Measurements from ENCODE around the gene HES2. TPM values are rescaled to one million over a fixed set of nuclear protein-coding genes. Genes with fewer than 3 reads are reported as not detected.
"Not testable (repeated sequence)": the region's sequence is repeated elsewhere in the genome, so short reads cannot be mapped to it uniquely, and the experiment has no call there.

HES2 gene
- total RNA-seq, 1 donor from 2014 or later, result 0.16 TPM

DNA sequence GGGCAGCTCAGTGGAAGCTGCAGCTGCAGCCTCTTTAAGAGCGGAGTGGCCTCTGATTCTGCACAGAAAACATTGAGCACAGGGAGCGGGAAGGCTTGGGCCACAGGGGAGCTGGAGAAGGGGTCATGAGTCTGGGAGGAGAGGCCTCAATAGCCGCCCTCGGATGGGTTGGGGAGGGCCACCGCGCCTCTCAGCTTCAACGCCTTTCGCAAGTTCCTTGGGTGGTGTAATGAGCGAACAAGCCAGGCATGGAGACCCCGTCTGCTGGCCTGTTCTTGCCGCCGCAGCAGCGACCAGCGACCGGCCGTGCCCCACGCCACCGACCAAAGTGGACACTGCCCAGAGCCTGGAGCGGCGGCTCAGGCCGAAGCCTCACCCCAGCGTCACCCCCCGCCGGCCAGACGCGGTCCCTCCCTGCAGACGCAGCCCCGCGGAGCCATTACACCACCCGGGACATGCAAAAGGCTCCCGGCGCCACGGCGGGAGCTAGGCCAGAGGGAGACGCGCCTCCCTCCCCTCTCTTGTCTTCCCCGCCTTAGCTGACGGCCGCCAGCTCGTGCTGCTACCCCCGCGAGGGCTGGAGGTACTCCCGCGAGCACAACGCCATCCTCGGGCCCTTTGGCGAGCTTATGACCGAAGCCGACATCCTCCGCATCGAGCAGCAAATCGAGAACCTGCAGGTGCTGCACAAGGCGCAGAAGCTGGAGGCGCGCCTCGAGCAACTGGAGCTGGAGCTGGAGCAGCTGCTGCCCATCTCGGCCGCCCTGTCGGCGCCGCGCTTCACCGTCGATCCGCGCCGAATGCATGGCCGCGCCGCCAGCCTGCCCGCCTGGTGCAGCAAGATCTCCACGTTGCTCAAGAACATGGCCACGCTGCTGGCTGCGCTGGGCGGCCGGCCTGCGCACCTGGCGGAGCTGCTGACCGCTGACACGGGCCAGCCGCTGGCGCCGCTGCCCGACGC lies 34.5 kb upstream of the HES2 start:
- DNase-seq, result not testable (repeated sequence)

- no peak for DNase-seq
Measured at GRCh38 chr1:6450943-6451373, 31.2 kb upstream of the HES2 start.

DNA sequence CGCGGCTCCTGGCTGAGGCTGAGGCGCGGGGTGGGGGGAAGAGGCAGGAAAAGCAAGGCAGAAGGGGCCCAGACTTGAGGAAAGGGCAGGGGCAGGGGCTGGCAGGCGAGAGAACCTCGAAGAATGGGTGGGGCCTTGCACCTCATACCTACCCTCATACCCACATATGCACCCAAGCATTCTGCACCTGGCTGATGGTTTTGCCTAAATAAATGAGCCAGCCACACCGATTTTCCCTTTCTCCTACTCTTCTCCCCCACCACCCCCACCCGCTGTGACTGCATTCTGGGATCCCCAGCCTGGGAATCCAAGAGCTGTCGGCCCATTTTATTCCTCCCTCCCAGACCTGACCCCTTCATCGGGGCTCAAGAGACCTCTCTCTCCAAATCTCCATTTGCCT lies 30.8 kb upstream of the HES2 start:
- DNase-seq, result not testable (repeated sequence)

DNA sequence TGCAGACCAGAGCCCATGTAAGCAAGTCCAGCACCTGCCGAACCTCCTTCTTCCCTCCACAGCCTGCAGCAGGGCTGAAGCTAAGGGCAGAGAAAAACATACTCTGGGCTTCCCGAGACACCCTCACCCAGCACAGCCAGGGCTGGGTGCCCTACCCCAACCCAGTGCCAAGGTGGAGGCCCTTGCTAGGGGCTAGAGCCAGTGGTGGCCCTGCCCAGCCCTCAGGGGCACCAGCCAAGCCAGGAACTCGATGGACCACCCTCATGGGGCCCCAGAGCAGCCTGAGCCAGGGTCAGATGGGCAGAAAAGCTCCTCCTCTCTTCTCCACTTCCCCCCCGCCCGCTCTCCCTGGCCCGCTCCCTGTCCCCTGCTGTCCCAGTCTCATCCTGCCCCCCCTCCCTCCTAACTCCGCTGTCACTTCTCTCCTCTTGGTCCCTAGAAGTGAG lies 30.3 kb upstream of the HES2 start:
- no peak for DNase-seq

DNA sequence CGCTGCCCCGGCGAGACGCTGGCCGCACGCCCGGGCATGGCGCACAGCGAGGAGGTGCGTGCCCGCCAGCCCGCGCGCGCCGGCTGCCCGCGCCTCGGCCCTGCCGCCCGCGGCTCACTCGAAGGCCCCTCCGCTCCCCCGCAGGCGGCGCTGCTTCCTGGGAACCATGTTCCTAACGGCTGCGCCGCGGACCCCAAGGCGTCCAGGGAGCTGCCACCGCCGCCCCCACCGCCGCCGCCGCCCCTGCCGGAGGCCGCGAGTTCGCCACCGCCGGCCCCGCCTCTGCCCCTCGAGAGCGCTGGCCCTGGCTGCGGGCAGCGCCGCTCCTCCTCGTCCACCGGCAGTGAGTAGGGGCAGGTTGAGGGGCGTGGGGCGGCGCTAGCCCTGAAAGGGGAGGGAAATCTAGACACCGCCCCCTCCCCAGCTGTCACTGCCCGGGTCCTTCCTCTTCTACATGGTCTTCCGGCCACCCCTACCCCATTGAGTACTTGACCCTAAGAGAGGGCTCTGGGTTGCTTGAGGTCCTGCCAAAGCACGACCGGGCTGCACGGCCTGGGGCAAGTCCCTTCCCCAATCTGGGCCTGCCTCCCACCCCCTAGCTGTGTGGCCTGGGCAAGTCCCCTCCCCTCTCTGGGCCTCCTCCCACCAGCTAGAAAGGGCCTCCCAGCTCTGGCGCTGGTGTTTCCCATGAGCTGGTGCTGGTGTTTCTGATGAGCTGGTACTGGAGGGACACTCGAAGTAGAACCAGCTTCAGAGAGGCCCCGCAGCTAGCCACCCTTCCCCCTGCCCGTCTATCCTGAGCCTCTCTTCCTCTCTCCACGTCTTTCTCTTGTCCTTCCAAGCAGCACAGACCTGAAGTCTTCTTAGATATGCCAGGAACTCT lies 29.3 kb upstream of the HES2 start:
- no peak for DNase-seq

GRCh38 chr1:6447818-6448748 lies 28.4 kb upstream of the HES2 start:
- no peak for DNase-seq

DNA sequence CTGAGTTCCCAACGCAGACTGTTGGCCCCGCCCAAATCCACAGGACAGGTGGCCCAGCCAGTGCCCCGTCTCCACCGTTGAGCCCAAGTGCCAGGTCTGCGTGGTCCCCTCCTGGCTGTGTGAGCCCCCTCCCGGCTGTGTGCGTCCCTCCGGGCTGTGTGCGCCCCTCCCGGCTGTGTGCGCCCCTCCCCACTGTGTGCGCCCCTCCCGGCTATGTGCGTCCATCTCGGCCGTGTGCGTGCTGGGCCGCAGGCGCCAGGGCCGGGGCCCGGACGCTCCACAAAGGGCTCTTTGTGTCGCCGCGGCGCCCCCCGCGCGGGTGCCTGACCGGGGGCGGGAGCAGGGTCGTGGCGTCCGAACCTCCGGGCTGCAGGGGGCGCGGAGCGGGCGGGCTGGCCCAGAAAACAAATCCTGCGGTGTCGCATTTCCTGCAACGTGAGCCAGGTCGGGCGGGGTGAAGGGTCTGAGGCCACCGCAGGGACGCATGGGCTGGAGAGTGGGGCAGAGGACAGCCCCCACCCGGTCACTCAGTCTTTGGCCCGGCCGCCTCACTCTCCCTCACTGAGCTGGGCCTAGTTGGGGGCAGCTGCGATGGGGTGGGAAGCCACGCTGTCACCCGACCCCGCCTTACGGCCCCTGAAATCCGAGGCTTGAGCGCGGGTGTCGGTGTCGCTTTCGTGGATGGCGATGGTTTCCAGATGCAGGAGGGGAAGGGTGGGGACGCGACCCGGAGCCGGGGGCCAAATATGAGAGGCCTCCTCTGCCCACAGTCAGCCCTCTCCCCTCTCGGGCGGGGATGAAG lies 27.5 kb upstream of the HES2 start:
- DNase-seq, result no peak

GRCh38 chr1:6446665-6447015 lies 26.9 kb upstream of the HES2 start:
- no peak for DNase-seq

DNA sequence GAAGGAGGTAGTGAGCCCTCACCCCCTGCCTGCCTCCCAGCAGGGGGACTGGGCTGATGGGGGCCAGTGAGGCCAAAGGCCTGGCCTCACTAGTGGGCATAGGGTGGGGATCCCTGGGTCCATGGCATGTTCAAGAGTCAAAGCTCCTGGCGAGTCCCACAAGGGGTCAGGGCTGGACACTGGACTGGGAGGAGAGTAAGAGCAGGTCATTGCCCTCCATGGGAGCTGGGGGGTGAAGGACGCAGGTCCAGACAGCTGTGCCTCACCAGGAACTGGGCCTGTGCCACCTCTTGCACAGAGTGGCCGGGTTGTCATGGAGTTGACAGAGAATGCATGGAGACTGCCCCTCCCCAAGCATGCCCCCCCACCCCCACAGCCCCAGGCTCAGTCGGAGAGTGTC lies 26.2 kb upstream of the HES2 start:
- not testable (repeated sequence) for DNase-seq

DNA sequence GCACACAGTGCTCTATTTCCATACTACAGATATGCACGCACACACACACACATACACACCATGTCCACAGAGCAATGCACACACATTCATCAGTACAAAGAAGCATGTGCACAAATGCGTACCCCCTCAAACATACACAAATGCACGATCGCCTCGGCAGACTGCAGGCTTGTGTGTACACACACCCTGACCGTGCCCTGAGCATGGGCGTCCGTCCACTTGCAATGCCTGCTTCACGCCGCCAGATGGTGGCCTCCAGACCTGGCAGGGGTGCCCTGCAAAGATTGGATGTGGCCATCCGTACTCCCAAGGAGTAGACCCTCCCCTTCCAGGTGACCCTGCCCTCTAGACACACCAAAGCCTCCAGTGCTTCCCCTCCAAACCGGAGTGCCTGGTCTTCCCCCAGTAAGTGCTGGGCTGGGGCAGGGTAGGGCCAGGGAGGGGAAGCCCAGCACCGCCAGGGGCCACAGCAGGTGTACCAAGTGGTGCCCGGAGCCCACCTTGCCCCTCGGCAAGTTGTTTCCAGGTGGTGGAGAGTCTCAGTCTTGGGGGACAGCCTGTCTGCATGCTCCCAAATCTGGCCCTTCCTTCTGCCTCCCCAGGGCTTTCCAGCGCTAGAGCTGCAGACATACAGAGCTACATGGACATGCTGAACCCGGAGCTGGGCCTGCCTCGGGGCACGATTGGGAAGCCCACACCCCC lies 25.5 kb upstream of the HES2 start:
- no peak for DNase-seq

- no peak for DNase-seq
Measured at GRCh38 chr1:6444377-6444776, 24.7 kb upstream of the HES2 start.

DNA sequence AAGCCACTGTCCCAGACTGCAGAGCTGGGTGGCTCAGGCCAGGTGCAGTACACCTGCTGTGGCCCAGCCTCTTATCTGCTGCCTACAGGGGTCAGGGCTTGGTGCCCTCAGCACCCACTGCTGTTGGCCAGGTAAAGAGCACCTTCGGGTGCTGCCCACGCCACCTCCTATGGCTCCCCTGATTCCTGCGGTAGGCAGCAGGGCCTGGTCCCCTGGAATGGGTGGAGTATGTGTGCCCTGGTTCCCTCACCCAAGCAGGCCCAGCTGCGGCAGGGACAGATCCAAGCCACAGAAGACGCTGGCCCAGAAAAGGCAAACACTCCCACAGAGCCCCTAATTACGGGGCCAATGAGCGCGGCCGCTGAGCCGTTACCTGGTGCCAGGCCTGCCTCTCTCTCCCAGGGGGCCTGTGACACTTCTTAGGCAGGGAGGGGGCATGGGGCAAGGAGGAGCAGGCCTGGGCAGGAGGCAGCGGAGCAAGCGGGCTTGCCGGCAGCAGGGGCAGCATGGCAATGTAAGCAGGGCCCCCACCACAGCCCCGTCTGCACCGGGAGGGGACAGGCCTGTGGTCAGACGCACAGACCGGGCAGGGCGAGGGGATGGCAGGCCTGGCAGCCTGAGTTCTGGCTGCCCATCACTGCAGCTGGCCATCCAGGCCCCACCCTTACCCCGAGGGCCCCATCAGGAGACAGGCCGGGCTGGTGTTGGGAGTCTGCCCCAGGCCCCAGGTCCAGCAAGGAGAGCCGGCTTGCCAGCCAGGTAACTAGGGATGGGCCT lies 23.8 kb upstream of the HES2 start:
- no peak for DNase-seq

- no peak for DNase-seq
Measured at GRCh38 chr1:6441586-6441985, 21.9 kb upstream of the HES2 start.

GRCh38 chr1:6440198-6441126 lies 20.7 kb upstream of the HES2 start:
- DNase-seq, result no peak

DNA sequence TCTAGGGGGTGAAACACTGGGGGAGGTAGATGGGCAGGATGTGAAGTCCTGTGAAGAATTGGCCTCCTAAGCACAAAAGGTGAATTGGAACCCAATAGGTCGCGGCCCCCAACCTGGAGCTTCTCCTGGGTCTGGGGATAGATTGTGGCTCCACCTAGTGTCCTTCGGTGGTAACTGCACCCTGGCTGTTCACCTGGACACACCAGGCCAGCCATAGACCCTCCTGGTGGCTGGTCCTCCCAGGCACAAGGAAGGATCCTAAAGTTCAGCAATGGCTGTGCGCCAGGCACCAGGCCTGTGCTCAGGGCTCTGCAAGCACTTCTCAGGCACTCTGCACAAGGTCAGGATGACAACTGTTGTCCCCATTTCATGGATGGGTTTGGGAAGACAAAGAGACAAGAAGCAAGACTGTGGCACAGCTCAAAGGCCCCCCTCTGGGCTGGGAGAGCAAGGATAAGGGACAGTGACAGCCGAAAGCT lies 18.4 kb upstream of the HES2 start:
- peak; percentile 12 for DNase-seq

DNA sequence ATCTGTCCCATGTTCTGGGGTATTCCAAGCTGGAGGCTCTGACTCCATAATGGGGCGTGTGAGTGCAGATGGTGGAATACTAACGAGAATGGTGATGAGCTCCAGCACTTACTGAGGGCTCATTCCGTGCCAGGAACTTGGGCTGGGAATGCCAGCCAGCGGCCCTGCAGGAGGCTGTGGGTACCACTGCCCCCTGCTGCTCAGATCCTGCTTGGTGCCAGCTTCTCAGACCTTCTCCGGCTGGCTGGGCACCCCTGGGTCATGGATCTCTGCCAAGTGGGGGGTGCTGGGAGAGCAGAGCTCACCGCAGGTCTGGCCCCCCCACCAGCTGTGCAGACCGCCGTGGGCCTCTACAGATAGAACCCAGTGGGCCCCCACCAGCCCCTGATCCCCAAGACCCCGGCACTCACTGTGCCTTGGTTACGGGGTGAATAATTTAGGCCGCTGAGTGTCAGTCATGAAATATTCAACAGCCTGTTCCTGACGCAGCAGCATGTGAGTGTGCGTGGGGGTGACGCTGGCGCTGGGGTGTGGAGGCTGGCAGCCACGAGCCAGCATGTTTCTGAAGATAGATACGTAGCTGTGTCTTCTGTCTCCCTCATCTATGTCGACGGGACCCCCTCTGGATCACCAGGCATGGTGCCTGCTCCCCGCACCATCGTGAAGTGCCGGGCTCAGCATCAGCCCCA lies 17.4 kb upstream of the HES2 start:
- DNase-seq, result peak; percentile 52

DNA sequence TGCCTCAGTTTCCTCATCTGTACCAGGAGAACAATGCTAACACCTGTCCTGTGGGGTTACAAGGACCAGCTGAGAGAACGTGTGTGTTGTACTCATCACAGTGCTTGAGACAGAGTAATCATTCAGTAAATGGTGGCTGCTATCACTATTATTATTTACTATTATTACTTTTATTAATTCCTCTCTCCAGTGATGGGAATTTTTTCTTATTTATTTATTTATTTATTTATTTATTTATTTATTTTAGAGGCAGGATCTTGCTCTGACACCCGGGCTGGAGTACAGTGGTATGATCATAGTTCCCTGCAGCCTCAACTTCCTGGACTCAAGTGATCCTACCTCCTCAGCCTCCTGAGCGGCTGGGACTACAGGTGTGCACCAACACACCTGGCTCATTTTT lies 16.6 kb upstream of the HES2 start:
- not testable (repeated sequence) for DNase-seq

- DNase-seq, result no peak
Measured at GRCh38 chr1:6435547-6435946, 15.8 kb upstream of the HES2 start.
